WTC11 (cell line): Measurements from ENCODE around the gene TP53BP1. TPM values are rescaled to one million over a fixed set of nuclear protein-coding genes. Genes with fewer than 3 reads are reported as not detected.
A peak's percentile ranks its signal among the peaks of the same experiment; 100 is the strongest.

ENCODE experiments used
- ATAC-seq: fragments of 200-7000 bp; cut with Tn5 transposase; 2 replicates; pipeline ENCODE4 v1.10.0; 2021; ENCODE audit warnings: mild to moderate bottlenecking, moderate library complexity
- CTCF ChIA-PET: fragments of 300-600 bp; sonication (Branson Sonifier 250); formaldehyde crosslinking; loops from one replicate; lab custom pipeline; 2021; ENCODE audit warnings: antibody characterized with exemption; lab: Charles Lee
- POLR2A ChIA-PET: fragments of 350-600 bp; sonication (Branson Sonifier 250); formaldehyde crosslinking; loops from one replicate; lab custom pipeline; 2021; ENCODE audit warnings: antibody characterized with exemption; lab: Charles Lee
- DNase-seq: peaks from one replicate; pipeline ENCODE4 v3.0.0; 2021; ENCODE audit warnings: low spot score
- H3K27ac Mint-ChIP-seq: 2 replicates; pipeline ENCODE4 v1.8.0; 2021; ENCODE audit warnings: mixed read lengths
- H3K27me3 Mint-ChIP-seq: 2 replicates; pipeline ENCODE4 v1.8.0; 2021; ENCODE audit warnings: low read depth, mild to moderate bottlenecking, moderate library complexity, mixed read lengths
- H3K36me3 Mint-ChIP-seq: 2 replicates; pipeline ENCODE4 v1.8.0; 2021; ENCODE audit warnings: mixed read lengths
- H3K4me1 Mint-ChIP-seq: 2 replicates; pipeline ENCODE4 v1.8.0; 2022; ENCODE audit warnings: mixed read lengths
- H3K4me3 Mint-ChIP-seq: 2 replicates; pipeline ENCODE4 v1.8.0; 2021; ENCODE audit warnings: mild to moderate bottlenecking, moderate library complexity, mixed read lengths
- H3K9me3 Mint-ChIP-seq: 2 replicates; pipeline ENCODE4 v1.8.0; 2021; ENCODE audit warnings: mixed read lengths
- ATF1 ChIP-seq: sonication (generic); formaldehyde crosslinking; IDR thresholded peaks from 2 replicates; pipeline ENCODE4 v1.8.1; 2023; ENCODE audit warnings: mild to moderate bottlenecking, moderate library complexity, missing genetic modification reagents
- ETV6 ChIP-seq: sonication (generic); formaldehyde crosslinking; IDR thresholded peaks from 2 replicates; pipeline ENCODE4 v1.8.1; 2022; ENCODE audit warnings: mild to moderate bottlenecking, missing genetic modification reagents
- GABPB1 ChIP-seq: sonication (generic); formaldehyde crosslinking; IDR thresholded peaks from 2 replicates; pipeline ENCODE4 v1.8.1; 2023; ENCODE audit warnings: mild to moderate bottlenecking, missing genetic modification reagents
- JAZF1 ChIP-seq: fragments of 250-450 bp; sonication (Bioruptor Pico); IDR thresholded peaks from 2 replicates; pipeline ENCODE4 v1.9.0; 2021; ENCODE audit warnings: moderate library complexity, mild to moderate bottlenecking, inconsistent platforms
- JUN ChIP-seq: sonication (generic); formaldehyde crosslinking; IDR thresholded peaks from 2 replicates; pipeline ENCODE4 v1.8.0; 2023; ENCODE audit warnings: mild to moderate bottlenecking, missing genetic modification reagents
- NR3C1 ChIP-seq: sonication (generic); formaldehyde crosslinking; conservative IDR thresholded peaks from 2 replicates; pipeline ENCODE4 v1.8.1; 2023; ENCODE audit warnings: low read depth, mild to moderate bottlenecking, missing genetic modification reagents
- RELA ChIP-seq: sonication (generic); formaldehyde crosslinking; IDR thresholded peaks from 2 replicates; pipeline ENCODE4 v1.8.1; 2022; ENCODE audit warnings: missing genetic modification reagents, mild to moderate bottlenecking, borderline replicate concordance
- RORB ChIP-seq: fragments of 250-450 bp; sonication (Bioruptor Pico); IDR thresholded peaks from 2 replicates; pipeline ENCODE4 v1.9.0; 2021; ENCODE audit warnings: mild to moderate bottlenecking
- SMAD3 ChIP-seq: sonication (generic); formaldehyde crosslinking; IDR thresholded peaks from 2 replicates; pipeline ENCODE4 v1.8.0; 2022; ENCODE audit warnings: missing genetic modification reagents, mild to moderate bottlenecking, borderline replicate concordance
- TP53 ChIP-seq: sonication (generic); formaldehyde crosslinking; IDR thresholded peaks from 2 replicates; pipeline ENCODE4 v1.8.1; 2023; ENCODE audit warnings: mild to moderate bottlenecking, missing genetic modification reagents
- ZNF317 ChIP-seq: sonication (generic); formaldehyde crosslinking; IDR thresholded peaks from 2 replicates; pipeline ENCODE4 v1.8.1; 2023; ENCODE audit warnings: low read depth, mild to moderate bottlenecking, moderate library complexity, missing genetic modification reagents, borderline replicate concordance
- total RNA-seq: library from RNA; stranded (reverse); gene quantifications from 3 replicates; pipeline ENCODE4 v1.2.3, GENCODE V29; 2021
- TF ChIP-seq, protein P1 (sequence below): sonication (generic); formaldehyde crosslinking; IDR thresholded peaks from 2 replicates; pipeline ENCODE4 v1.8.0; 2023; ENCODE audit warnings: missing genetic modification reagents, mild to moderate bottlenecking, borderline replicate concordance
- TF ChIP-seq, protein P2 (sequence below): sonication (generic); formaldehyde crosslinking; IDR thresholded peaks from 2 replicates; pipeline ENCODE4 v1.8.1; 2022; ENCODE audit warnings: missing genetic modification reagents, borderline replicate concordance
- TF ChIP-seq, protein P3 (sequence below): sonication (generic); formaldehyde crosslinking; IDR thresholded peaks from 2 replicates; pipeline ENCODE4 v1.8.0; 2022; ENCODE audit warnings: missing genetic modification reagents
- TF ChIP-seq, protein P4 (sequence below): sonication (generic); formaldehyde crosslinking; IDR thresholded peaks from 2 replicates; pipeline ENCODE4 v1.8.0; 2022; ENCODE audit warnings: mild to moderate bottlenecking, missing genetic modification reagents
- TF ChIP-seq, protein P5 (sequence below): fragments of 250-450 bp; sonication (Bioruptor Pico); IDR thresholded peaks from 2 replicates; pipeline ENCODE4 v1.9.0; 2021; ENCODE audit warnings: mild to moderate bottlenecking, borderline replicate concordance
- TF ChIP-seq, protein P6 (sequence below): sonication (generic); formaldehyde crosslinking; IDR thresholded peaks from 2 replicates; pipeline ENCODE4 v1.8.1; 2023; ENCODE audit warnings: mild to moderate bottlenecking, missing genetic modification reagents

The TP53BP1 gene
- total RNA-seq, 1 experiment from 2014 or later: 67.1 TPM

DNA sequence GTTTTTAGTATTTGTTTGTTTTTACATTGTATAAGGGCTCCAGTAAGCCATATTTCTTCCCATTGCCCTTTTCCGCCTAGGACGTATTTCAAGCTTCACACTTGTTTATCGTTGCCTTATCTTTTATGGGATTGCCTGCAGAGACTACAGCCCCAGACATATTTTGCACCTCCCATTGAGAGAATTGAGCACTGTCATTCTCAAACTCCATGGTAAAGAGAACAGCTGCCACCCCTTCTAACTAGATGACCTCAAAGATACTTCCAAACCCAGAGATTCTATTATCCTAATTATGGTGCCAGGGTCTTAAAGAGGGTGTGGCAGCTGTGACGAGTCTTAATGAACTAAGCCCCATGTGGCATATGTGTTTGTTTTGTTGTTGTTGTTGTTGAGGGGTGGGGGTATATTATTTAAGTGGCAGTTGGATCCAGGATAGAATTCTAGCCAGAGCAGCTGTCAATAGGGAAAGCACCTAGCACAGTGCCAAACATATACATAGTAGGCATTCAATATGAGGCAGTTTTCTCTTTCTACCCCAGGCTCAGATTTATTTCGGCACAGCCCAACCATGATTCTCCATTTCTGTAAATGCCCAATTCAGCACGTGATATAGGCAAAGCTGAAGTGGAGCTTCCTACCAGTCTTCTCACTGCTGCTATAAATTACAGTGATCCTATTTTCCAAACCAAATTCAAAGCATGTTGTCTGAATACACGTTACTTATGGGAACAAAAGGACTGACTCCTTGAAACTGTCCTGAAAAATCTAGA, 932 bp upstream of the TP53BP1 start:
- Mint-ChIP-seq H3K4me3 (peak overlapping the region; percentile 95), H3K27ac (peak overlapping the region; percentile 100), H3K36me3 (peaks cover 26% of the 10 kb centered on the region), H3K27me3 (no peaks in the 10 kb centered on the region), H3K4me1 (peaks cover 32% of the 10 kb centered on the region), H3K9me3 (no peaks in the 10 kb centered on the region)
- POLR2A ChIA-PET: interaction anchor here (0.6 to 2.0 kb wide), 4 partner anchors 12 to 349 kb away, joined by 3 to 19 read pairs (median 4); no protein-coding TSS in a partner anchor
- CTCF ChIA-PET: interaction anchor here (0.7 to 5.6 kb wide), 6 partner anchors 11 to 283 kb away, joined by 3 to 80 read pairs (median 6); partner anchors contain the start of gene ELL3
- ATAC-seq (no peak), DNase-seq (no peak)
- TF ChIP-seq ZNF317 (CRISPR knock-in tag) (no peak), ATF1 (no peak), NR3C1 (no peak), GABPB1 (no peak), ETV6 (CRISPR knock-in tag) (no peak), SMAD3 (no peak), JAZF1 (CRISPR knock-in tag) (no peak), JUN (CRISPR knock-in tag) (no peak), RORB (no peak), TP53 (CRISPR knock-in tag) (no peak), RELA (no peak)
- TF ChIP-seq, protein P1, sequence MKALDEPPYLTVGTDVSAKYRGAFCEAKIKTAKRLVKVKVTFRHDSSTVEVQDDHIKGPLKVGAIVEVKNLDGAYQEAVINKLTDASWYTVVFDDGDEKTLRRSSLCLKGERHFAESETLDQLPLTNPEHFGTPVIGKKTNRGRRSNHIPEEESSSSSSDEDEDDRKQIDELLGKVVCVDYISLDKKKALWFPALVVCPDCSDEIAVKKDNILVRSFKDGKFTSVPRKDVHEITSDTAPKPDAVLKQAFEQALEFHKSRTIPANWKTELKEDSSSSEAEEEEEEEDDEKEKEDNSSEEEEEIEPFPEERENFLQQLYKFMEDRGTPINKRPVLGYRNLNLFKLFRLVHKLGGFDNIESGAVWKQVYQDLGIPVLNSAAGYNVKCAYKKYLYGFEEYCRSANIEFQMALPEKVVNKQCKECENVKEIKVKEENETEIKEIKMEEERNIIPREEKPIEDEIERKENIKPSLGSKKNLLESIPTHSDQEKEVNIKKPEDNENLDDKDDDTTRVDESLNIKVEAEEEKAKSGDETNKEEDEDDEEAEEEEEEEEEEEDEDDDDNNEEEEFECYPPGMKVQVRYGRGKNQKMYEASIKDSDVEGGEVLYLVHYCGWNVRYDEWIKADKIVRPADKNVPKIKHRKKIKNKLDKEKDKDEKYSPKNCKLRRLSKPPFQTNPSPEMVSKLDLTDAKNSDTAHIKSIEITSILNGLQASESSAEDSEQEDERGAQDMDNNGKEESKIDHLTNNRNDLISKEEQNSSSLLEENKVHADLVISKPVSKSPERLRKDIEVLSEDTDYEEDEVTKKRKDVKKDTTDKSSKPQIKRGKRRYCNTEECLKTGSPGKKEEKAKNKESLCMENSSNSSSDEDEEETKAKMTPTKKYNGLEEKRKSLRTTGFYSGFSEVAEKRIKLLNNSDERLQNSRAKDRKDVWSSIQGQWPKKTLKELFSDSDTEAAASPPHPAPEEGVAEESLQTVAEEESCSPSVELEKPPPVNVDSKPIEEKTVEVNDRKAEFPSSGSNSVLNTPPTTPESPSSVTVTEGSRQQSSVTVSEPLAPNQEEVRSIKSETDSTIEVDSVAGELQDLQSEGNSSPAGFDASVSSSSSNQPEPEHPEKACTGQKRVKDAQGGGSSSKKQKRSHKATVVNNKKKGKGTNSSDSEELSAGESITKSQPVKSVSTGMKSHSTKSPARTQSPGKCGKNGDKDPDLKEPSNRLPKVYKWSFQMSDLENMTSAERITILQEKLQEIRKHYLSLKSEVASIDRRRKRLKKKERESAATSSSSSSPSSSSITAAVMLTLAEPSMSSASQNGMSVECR (CRISPR knock-in tag): no peak
- TF ChIP-seq, protein P2, sequence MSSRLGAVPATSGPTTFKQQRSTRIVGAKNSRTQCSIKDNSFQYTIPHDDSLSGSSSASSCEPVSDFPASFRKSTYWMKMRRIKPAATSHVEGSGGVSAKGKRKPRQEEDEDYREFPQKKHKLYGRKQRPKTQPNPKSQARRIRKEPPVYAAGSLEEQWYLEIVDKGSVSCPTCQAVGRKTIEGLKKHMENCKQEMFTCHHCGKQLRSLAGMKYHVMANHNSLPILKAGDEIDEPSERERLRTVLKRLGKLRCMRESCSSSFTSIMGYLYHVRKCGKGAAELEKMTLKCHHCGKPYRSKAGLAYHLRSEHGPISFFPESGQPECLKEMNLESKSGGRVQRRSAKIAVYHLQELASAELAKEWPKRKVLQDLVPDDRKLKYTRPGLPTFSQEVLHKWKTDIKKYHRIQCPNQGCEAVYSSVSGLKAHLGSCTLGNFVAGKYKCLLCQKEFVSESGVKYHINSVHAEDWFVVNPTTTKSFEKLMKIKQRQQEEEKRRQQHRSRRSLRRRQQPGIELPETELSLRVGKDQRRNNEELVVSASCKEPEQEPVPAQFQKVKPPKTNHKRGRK (CRISPR knock-in tag): no peak
- TF ChIP-seq, protein P3, sequence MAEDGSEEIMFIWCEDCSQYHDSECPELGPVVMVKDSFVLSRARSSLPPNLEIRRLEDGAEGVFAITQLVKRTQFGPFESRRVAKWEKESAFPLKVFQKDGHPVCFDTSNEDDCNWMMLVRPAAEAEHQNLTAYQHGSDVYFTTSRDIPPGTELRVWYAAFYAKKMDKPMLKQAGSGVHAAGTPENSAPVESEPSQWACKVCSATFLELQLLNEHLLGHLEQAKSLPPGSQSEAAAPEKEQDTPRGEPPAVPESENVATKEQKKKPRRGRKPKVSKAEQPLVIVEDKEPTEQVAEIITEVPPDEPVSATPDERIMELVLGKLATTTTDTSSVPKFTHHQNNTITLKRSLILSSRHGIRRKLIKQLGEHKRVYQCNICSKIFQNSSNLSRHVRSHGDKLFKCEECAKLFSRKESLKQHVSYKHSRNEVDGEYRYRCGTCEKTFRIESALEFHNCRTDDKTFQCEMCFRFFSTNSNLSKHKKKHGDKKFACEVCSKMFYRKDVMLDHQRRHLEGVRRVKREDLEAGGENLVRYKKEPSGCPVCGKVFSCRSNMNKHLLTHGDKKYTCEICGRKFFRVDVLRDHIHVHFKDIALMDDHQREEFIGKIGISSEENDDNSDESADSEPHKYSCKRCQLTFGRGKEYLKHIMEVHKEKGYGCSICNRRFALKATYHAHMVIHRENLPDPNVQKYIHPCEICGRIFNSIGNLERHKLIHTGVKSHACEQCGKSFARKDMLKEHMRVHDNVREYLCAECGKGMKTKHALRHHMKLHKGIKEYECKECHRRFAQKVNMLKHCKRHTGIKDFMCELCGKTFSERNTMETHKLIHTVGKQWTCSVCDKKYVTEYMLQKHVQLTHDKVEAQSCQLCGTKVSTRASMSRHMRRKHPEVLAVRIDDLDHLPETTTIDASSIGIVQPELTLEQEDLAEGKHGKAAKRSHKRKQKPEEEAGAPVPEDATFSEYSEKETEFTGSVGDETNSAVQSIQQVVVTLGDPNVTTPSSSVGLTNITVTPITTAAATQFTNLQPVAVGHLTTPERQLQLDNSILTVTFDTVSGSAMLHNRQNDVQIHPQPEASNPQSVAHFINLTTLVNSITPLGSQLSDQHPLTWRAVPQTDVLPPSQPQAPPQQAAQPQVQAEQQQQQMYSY (CRISPR knock-in tag): no peak
- TF ChIP-seq, protein P4, sequence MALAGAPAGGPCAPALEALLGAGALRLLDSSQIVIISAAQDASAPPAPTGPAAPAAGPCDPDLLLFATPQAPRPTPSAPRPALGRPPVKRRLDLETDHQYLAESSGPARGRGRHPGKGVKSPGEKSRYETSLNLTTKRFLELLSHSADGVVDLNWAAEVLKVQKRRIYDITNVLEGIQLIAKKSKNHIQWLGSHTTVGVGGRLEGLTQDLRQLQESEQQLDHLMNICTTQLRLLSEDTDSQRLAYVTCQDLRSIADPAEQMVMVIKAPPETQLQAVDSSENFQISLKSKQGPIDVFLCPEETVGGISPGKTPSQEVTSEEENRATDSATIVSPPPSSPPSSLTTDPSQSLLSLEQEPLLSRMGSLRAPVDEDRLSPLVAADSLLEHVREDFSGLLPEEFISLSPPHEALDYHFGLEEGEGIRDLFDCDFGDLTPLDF (CRISPR knock-in tag): no peak
- TF ChIP-seq, protein P5, sequence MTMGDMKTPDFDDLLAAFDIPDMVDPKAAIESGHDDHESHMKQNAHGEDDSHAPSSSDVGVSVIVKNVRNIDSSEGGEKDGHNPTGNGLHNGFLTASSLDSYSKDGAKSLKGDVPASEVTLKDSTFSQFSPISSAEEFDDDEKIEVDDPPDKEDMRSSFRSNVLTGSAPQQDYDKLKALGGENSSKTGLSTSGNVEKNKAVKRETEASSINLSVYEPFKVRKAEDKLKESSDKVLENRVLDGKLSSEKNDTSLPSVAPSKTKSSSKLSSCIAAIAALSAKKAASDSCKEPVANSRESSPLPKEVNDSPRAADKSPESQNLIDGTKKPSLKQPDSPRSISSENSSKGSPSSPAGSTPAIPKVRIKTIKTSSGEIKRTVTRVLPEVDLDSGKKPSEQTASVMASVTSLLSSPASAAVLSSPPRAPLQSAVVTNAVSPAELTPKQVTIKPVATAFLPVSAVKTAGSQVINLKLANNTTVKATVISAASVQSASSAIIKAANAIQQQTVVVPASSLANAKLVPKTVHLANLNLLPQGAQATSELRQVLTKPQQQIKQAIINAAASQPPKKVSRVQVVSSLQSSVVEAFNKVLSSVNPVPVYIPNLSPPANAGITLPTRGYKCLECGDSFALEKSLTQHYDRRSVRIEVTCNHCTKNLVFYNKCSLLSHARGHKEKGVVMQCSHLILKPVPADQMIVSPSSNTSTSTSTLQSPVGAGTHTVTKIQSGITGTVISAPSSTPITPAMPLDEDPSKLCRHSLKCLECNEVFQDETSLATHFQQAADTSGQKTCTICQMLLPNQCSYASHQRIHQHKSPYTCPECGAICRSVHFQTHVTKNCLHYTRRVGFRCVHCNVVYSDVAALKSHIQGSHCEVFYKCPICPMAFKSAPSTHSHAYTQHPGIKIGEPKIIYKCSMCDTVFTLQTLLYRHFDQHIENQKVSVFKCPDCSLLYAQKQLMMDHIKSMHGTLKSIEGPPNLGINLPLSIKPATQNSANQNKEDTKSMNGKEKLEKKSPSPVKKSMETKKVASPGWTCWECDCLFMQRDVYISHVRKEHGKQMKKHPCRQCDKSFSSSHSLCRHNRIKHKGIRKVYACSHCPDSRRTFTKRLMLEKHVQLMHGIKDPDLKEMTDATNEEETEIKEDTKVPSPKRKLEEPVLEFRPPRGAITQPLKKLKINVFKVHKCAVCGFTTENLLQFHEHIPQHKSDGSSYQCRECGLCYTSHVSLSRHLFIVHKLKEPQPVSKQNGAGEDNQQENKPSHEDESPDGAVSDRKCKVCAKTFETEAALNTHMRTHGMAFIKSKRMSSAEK (CRISPR knock-in tag): no peak
- TF ChIP-seq, protein P6, sequence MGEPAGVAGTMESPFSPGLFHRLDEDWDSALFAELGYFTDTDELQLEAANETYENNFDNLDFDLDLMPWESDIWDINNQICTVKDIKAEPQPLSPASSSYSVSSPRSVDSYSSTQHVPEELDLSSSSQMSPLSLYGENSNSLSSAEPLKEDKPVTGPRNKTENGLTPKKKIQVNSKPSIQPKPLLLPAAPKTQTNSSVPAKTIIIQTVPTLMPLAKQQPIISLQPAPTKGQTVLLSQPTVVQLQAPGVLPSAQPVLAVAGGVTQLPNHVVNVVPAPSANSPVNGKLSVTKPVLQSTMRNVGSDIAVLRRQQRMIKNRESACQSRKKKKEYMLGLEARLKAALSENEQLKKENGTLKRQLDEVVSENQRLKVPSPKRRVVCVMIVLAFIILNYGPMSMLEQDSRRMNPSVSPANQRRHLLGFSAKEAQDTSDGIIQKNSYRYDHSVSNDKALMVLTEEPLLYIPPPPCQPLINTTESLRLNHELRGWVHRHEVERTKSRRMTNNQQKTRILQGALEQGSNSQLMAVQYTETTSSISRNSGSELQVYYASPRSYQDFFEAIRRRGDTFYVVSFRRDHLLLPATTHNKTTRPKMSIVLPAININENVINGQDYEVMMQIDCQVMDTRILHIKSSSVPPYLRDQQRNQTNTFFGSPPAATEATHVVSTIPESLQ (CRISPR knock-in tag): no peak
